HepG2 (cell line): ENCODE results near the gene SCYGR2. TPM values are rescaled to one million over a fixed set of nuclear protein-coding genes. Genes with fewer than 3 reads are reported as not detected.

Source experiments
- AKAP8 ChIP-seq: sonication (generic); formaldehyde crosslinking; IDR thresholded peaks from 2 replicates; pipeline ENCODE4 v1.5.1; 2020; ENCODE audit warnings: mild to moderate bottlenecking, missing genetic modification reagents
- ATF2 ChIP-seq: sonication (generic); formaldehyde crosslinking; IDR thresholded peaks from 2 replicates; pipeline ENCODE4 v1.4.0; 2020; ENCODE audit warnings: missing genetic modification reagents
- CBFB ChIP-seq: sonication (generic); formaldehyde crosslinking; IDR thresholded peaks from 2 replicates; pipeline ENCODE4 v1.4.0; 2020; ENCODE audit warnings: missing genetic modification reagents
- CEBPB ChIP-seq: IDR thresholded peaks from 2 replicates; pipeline ENCODE4 v1.6.1; 2011; ENCODE audit warnings: low read depth, low read length, improper control_type of control experiment, borderline replicate concordance
- ESRRA ChIP-seq: sonication (generic); formaldehyde crosslinking; IDR thresholded peaks from 2 replicates; pipeline ENCODE4 v1.5.1; 2020; ENCODE audit warnings: mild to moderate bottlenecking, low read depth, missing genetic modification reagents
- FOXC1 ChIP-seq: sonication (generic); formaldehyde crosslinking; IDR thresholded peaks from 2 replicates; pipeline ENCODE4 v1.8.0; 2022; ENCODE audit warnings: mild to moderate bottlenecking, missing genetic modification reagents, borderline replicate concordance
- FOXK2 ChIP-seq: fragments of 450-650 bp; IDR thresholded peaks from 2 replicates; pipeline ENCODE4 v1.6.1; 2016
- HDAC2 ChIP-seq: sonication (generic); formaldehyde crosslinking; IDR thresholded peaks from 2 replicates; pipeline ENCODE4 v1.4.0; 2020; ENCODE audit warnings: missing genetic modification reagents
- HHEX ChIP-seq: IDR thresholded peaks from 2 replicates; pipeline ENCODE4 v1.6.1; 2016; ENCODE audit warnings: control low read depth
- HOXA3 ChIP-seq: sonication (generic); formaldehyde crosslinking; IDR thresholded peaks from 2 replicates; pipeline ENCODE4 v1.5.0; 2020; ENCODE audit warnings: missing genetic modification reagents
- KDM1A ChIP-seq: IDR thresholded peaks from 2 replicates; pipeline ENCODE4 v1.6.1; 2016; ENCODE audit warnings: missing compliant biosample characterization
- MAFK ChIP-seq, 2 experiments: IDR thresholded peaks in 1 of 2; conservative IDR thresholded peaks in 1 of 2; 2 replicates each; pipeline ENCODE4 v1.6.1; 2011; ENCODE audit warnings: improper control_type of control experiment in 2 of 2, low read length in 2 of 2
- MYC ChIP-seq: sonication (generic); formaldehyde crosslinking; IDR thresholded peaks from 2 replicates; pipeline ENCODE4 v1.9.0; 2021; ENCODE audit warnings: missing genetic modification reagents, borderline replicate concordance
- PLSCR1 ChIP-seq: sonication (generic); formaldehyde crosslinking; IDR thresholded peaks from 2 replicates; pipeline ENCODE4 v1.5.0; 2020; ENCODE audit warnings: missing genetic modification reagents, mild to moderate bottlenecking, borderline replicate concordance
- RAD21 ChIP-seq: fragments of 450-650 bp; formaldehyde crosslinking; IDR thresholded peaks from 2 replicates; pipeline ENCODE4 v1.5.0; 2020; ENCODE audit warnings: mild to moderate bottlenecking
- RARG ChIP-seq: sonication (generic); formaldehyde crosslinking; IDR thresholded peaks from 2 replicates; pipeline ENCODE4 v1.4.0; 2020; ENCODE audit warnings: low read depth, mild to moderate bottlenecking, missing genetic modification reagents
- RXRB ChIP-seq: IDR thresholded peaks from 2 replicates; pipeline ENCODE4 v1.6.1; 2016; ENCODE audit warnings: borderline replicate concordance, missing genetic modification reagents, missing compliant biosample characterization
- TCF7L2 ChIP-seq: IDR thresholded peaks from 2 replicates; pipeline ENCODE4 v1.6.1; 2011; ENCODE audit warnings: mild to moderate bottlenecking, low read depth, low read length, moderate library complexity
- TIGD3 ChIP-seq: sonication (generic); formaldehyde crosslinking; IDR thresholded peaks from 2 replicates; pipeline ENCODE4 v1.5.1; 2020; ENCODE audit warnings: mild to moderate bottlenecking, missing genetic modification reagents, borderline replicate concordance
- ZMAT5 ChIP-seq: sonication (generic); formaldehyde crosslinking; IDR thresholded peaks from 2 replicates; pipeline ENCODE4 v1.5.0; 2020; ENCODE audit warnings: mild to moderate bottlenecking, low read depth, missing genetic modification reagents, borderline replicate concordance
- ZMYM3 ChIP-seq: sonication (generic); formaldehyde crosslinking; IDR thresholded peaks from 2 replicates; pipeline ENCODE4 v1.5.1; 2020; ENCODE audit warnings: mild to moderate bottlenecking, missing genetic modification reagents
- ZMYM4 ChIP-seq: sonication (generic); formaldehyde crosslinking; IDR thresholded peaks from 2 replicates; pipeline ENCODE4 v1.8.1; 2023; ENCODE audit warnings: mild to moderate bottlenecking, missing genetic modification reagents
- ZNF431 ChIP-seq: sonication (generic); formaldehyde crosslinking; IDR thresholded peaks from 2 replicates; pipeline ENCODE4 v1.9.0; 2022; ENCODE audit warnings: missing genetic modification reagents, low read depth, mild to moderate bottlenecking, borderline replicate concordance
- ZNF691 ChIP-seq: sonication (generic); formaldehyde crosslinking; IDR thresholded peaks from 2 replicates; pipeline ENCODE4 v1.4.0; 2020; ENCODE audit warnings: missing genetic modification reagents, low read depth, mild to moderate bottlenecking, borderline replicate concordance
- ZNF784 ChIP-seq: sonication (generic); formaldehyde crosslinking; IDR thresholded peaks from 2 replicates; pipeline ENCODE4 v1.5.1; 2020; ENCODE audit warnings: missing genetic modification reagents, mild to moderate bottlenecking, borderline replicate concordance
- ZNF788 ChIP-seq: sonication (generic); formaldehyde crosslinking; IDR thresholded peaks from 2 replicates; pipeline ENCODE4 v1.5.0; 2020; ENCODE audit warnings: mild to moderate bottlenecking, missing genetic modification reagents, borderline replicate concordance
- polyA plus RNA-seq, 8 experiments: library from polyadenylated mRNA; depleted of rRNA in 3 of 8; stranded (reverse) in 7 of 8; unstranded in 1 of 8; fragments of >200 nt; fragmentation: Illumina TruSeq in 4 of 8; extraction: Trizol in 4 of 8; gene quantifications; 2 replicates each; pipeline versions ENCODE4 v1.2.1 to v1.2.3, GENCODE V29; 2011 to 2016; ENCODE audit warnings: low read depth in 4 of 8, missing spikeins in 1 of 8, mixed read lengths in 1 of 8; ENCODE audit not compliant: insufficient read depth in 1 of 8
- total RNA-seq, 5 experiments: library from RNA; depleted of rRNA; stranded (reverse); fragments of >200 nt; fragmentation: Illumina TruSeq; extraction: Trizol; gene quantifications; 2 replicates each; pipeline ENCODE4 v1.2.3, GENCODE V29; 2016; ENCODE audit warnings: low read depth in 1 of 5

SCYGR2 gene
- total and polyA plus RNA-seq, 2 of the 13 experiments (the other 11 are each of a cell fraction or from before 2014, with no cell fraction given), result not detected

- peak; percentile 85 for TF ChIP-seq HHEX
- peak; percentile 23; the same call in 1 of the 2 replicates for TF ChIP-seq FOXK2
- no peak for TF ChIP-seq ESRRA
- 0 out of 2 replicates have a peak, but pooled peaks have one; percentile 36 for TF ChIP-seq ZNF691 (CRISPR knock-in tag)
- TF ChIP-seq CEBPB, result no peak
- peak; percentile 23; the same call in 1 of the 2 replicates for TF ChIP-seq FOXC1
- 0 out of 2 replicates have a peak, but pooled peaks have one; percentile 46 for TF ChIP-seq AKAP8 (CRISPR knock-in tag)
- no peak for TF ChIP-seq ZMAT5
- no peak for TF ChIP-seq ZNF784
- TF ChIP-seq RAD21 (CRISPR knock-in tag), result peak; percentile 30
- no peak for TF ChIP-seq TIGD3 (CRISPR knock-in tag)
- peak; percentile 73 for TF ChIP-seq ZMYM4 (CRISPR knock-in tag)
- TF ChIP-seq ZMYM3, result no peak
- TF ChIP-seq RXRB (CRISPR knock-in tag), result peak; percentile 64
- no peak for TF ChIP-seq RARG (CRISPR knock-in tag)
- TF ChIP-seq ZNF788 (CRISPR knock-in tag), result peak; percentile 25; the same call in 1 of the 2 replicates
- TF ChIP-seq MAFK (conservative IDR thresholded peaks at IDR 0.05 in 1 of 2, IDR thresholded peaks at IDR 0.05 in 1 of 2; ENCODE audit: low read length in 2 of 2), result 0 out of 4 replicates have a peak, but pooled peaks of 1 of the 2 experiments have one; percentile 1
- no peak for TF ChIP-seq CBFB (CRISPR knock-in tag)
- TF ChIP-seq ZNF431 (CRISPR knock-in tag), result peak; percentile 44; the same call in 1 of the 2 replicates
- TF ChIP-seq PLSCR1 (CRISPR knock-in tag), result no peak
- TF ChIP-seq TCF7L2, result peak; percentile 94
- TF ChIP-seq HOXA3 (CRISPR knock-in tag), result peak; percentile 27; the same call in 1 of the 2 replicates
- no peak for TF ChIP-seq KDM1A
- TF ChIP-seq ATF2 (CRISPR knock-in tag), result peak; percentile 34; the same call in 1 of the 2 replicates
- TF ChIP-seq HDAC2, result peak; percentile 90
- no peak for TF ChIP-seq MYC (CRISPR knock-in tag)
Observed at GRCh38 chr2:227643990-227644551, 45.4 kb downstream of the SCYGR2 start (continued).
